ENCODE results near the gene OR8A1. TPM values are rescaled to one million over a fixed set of nuclear protein-coding genes. Genes with fewer than 3 reads are reported as not detected.

Gene OR8A1
- total RNA-seq, 1 donor: not detected

GRCh38 chr11:124581817-124582216, 12.0 kb downstream of the OR8A1 start:
- Histone ChIP-seq H3K4me2 (ENCODE audit: insufficient read depth, low read length) (no peak overlapping the region), H3K36me3 (ENCODE audit: insufficient read depth, low read length) (no peaks in the 10 kb centered on the region), H3K4me3 (ENCODE audit: insufficient read depth, low read length) (no peak overlapping the region), H3K27me3 (ENCODE audit: insufficient read depth, low read length) (peaks cover 2% of the 10 kb centered on the region), H2AFZ (ENCODE audit: low read length) (no peak overlapping the region), H3K9me3 (ENCODE audit: low read depth, low read length) (no peaks in the 10 kb centered on the region), H3K79me2 (ENCODE audit: insufficient read depth, low read length) (no peaks in the 10 kb centered on the region), H3K4me1 (ENCODE audit: insufficient read depth, low read length) (no peaks in the 10 kb centered on the region), H3K27ac (ENCODE audit: low read depth, low read length) (no peak overlapping the region), H4K20me1 (ENCODE audit: insufficient read depth, low read length) (no peaks in the 10 kb centered on the region)
- no peak for TF ChIP-seq CTCF (IDR thresholded peaks at IDR 0.05; ENCODE audit: extremely low read depth, low read depth, low read length)
- no peak for DNase-seq (ENCODE audit: insufficient read length, low spot score, missing footprints)

- no peaks in the 10 kb centered on the region for H3K4me1 ChIP-seq (ENCODE audit: insufficient read depth, low read length)
- H2AFZ ChIP-seq (ENCODE audit: low read length): no peak overlapping the region
- H3K36me3 ChIP-seq (ENCODE audit: insufficient read depth, low read length): no peaks in the 10 kb centered on the region
- H4K20me1 ChIP-seq (ENCODE audit: insufficient read depth, low read length): no peaks in the 10 kb centered on the region
- no peak overlapping the region for H3K27ac ChIP-seq (ENCODE audit: low read depth, low read length)
- no peak for TF ChIP-seq CTCF (IDR thresholded peaks at IDR 0.05; ENCODE audit: extremely low read depth, low read depth, low read length)
- DNase-seq (ENCODE audit: insufficient read length, low spot score, missing footprints): no peak
- peaks cover 2% of the 10 kb centered on the region for H3K27me3 ChIP-seq (ENCODE audit: insufficient read depth, low read length)
- no peaks in the 10 kb centered on the region for H3K9me3 ChIP-seq (ENCODE audit: low read depth, low read length)
- no peak overlapping the region for H3K4me3 ChIP-seq (ENCODE audit: insufficient read depth, low read length)
- no peak overlapping the region for H3K4me2 ChIP-seq (ENCODE audit: insufficient read depth, low read length)
- H3K79me2 ChIP-seq (ENCODE audit: insufficient read depth, low read length): no peaks in the 10 kb centered on the region
Observed at GRCh38 chr11:124582565-124582964, 12.8 kb downstream of the OR8A1 start.

GRCh38 chr11:124583781-124584180, 14.0 kb downstream of the OR8A1 start:
- Histone ChIP-seq H3K9me3 (ENCODE audit: low read depth, low read length) (no peaks in the 10 kb centered on the region), H3K27ac (ENCODE audit: low read depth, low read length) (no peak overlapping the region), H3K27me3 (ENCODE audit: insufficient read depth, low read length) (peaks cover 2% of the 10 kb centered on the region), H2AFZ (ENCODE audit: low read length) (no peak overlapping the region), H3K4me3 (ENCODE audit: insufficient read depth, low read length) (no peak overlapping the region), H3K4me2 (ENCODE audit: insufficient read depth, low read length) (no peak overlapping the region), H3K4me1 (ENCODE audit: insufficient read depth, low read length) (no peaks in the 10 kb centered on the region), H3K36me3 (ENCODE audit: insufficient read depth, low read length) (no peaks in the 10 kb centered on the region), H3K79me2 (ENCODE audit: insufficient read depth, low read length) (no peaks in the 10 kb centered on the region), H4K20me1 (ENCODE audit: insufficient read depth, low read length) (no peaks in the 10 kb centered on the region)
- no peak for TF ChIP-seq CTCF (IDR thresholded peaks at IDR 0.05; ENCODE audit: extremely low read depth, low read depth, low read length)
- no peak for DNase-seq (ENCODE audit: insufficient read length, low spot score, missing footprints)

GRCh38 chr11:124584681-124585372, 15.0 kb downstream of the OR8A1 start:
- H3K27ac ChIP-seq (ENCODE audit: low read depth, low read length): no peak overlapping the region
- H3K79me2 ChIP-seq (ENCODE audit: insufficient read depth, low read length): no peaks in the 10 kb centered on the region
- H3K36me3 ChIP-seq (ENCODE audit: insufficient read depth, low read length): no peaks in the 10 kb centered on the region
- DNase-seq (ENCODE audit: insufficient read length, low spot score, missing footprints): peak; percentile 10
- peaks cover 2% of the 10 kb centered on the region for H3K27me3 ChIP-seq (ENCODE audit: insufficient read depth, low read length)
- H3K4me2 ChIP-seq (ENCODE audit: insufficient read depth, low read length): no peak overlapping the region
- H3K4me3 ChIP-seq (ENCODE audit: insufficient read depth, low read length): no peak overlapping the region
- no peak for TF ChIP-seq CTCF (IDR thresholded peaks at IDR 0.05; ENCODE audit: extremely low read depth, low read depth, low read length)
- H4K20me1 ChIP-seq (ENCODE audit: insufficient read depth, low read length): no peaks in the 10 kb centered on the region
- H3K4me1 ChIP-seq (ENCODE audit: insufficient read depth, low read length): no peaks in the 10 kb centered on the region
- H3K9me3 ChIP-seq (ENCODE audit: low read depth, low read length): no peaks in the 10 kb centered on the region
- no peak overlapping the region for H2AFZ ChIP-seq (ENCODE audit: low read length)

All from osteoblast (primary cell).